Glomerular endothelial cell (primary cell): ENCODE results near the gene DNAH7. TPM values are rescaled to one million over a fixed set of nuclear protein-coding genes. Genes with fewer than 3 reads are reported as not detected.
"Not testable (repeated sequence)": the region's sequence is repeated elsewhere in the genome, so short reads cannot be mapped to it uniquely, and the experiment has no call there.

Source experiments
- DNase-seq: peaks from one replicate; pipeline ENCODE4 v3.0.0-alpha.2; 2011; ENCODE audit warnings: low read depth, low spot score; ENCODE audit errors: extremely low read depth
- total RNA-seq: library from RNA; depleted of rRNA; stranded (reverse); fragments of >200 nt; gene quantifications from 2 replicates; pipeline ENCODE4 v1.2.3, GENCODE V29; 2015

Gene DNAH7
- 0.12 TPM in 1 of 2 replicates, not detected in the other for total RNA-seq

DNA sequence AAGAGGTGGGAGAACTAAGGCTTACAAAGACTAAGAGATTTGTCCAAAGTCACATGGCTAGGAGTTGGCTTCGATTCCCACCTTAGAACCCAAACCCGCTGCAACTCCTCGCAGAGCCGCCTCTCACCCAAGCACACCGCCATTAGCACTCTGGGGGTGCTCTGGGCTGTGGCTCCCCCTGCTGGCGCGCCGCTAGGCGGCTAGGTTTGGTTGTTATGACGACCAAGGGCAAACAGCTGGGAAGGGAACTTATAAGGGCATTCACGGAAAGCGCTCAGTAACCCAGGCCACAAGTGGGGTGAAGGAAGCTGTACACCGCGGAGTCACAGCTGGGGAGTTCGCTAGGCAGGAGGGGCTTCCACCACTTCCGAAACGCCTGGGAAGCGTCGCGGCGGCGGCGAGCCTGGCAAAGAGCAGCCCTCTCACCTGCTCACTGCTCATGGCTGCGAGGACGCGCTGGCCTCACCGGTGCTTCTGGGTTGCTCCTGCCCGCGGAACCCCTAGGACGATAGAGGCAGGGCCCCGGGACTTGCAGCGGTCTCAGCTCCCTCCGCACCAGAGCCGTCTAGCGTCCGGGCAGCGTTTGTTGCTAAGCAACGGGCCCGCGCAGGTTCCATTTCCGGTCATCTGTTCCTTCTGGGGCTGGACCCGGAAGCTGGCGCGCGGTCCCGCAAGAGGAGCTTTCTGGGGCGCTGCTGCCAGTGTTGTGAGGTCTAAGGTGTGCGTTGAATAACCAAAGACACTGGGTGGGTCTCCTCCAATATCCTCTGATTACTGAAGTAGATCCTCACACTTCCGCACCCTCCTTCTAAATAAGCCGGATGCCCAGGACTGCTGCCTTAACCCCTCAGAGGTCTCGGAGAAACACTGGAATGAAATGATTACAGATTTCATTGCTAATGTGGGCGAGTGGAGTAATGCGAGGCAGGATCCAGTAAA lies at the start of gene DNAH7:
Gene DNAH7 (minus strand): TSS at position 567 of the 939 bp plus-strand sequence. CDS start 126 bp downstream, at position 441.
- DNase-seq: no peak

DNA sequence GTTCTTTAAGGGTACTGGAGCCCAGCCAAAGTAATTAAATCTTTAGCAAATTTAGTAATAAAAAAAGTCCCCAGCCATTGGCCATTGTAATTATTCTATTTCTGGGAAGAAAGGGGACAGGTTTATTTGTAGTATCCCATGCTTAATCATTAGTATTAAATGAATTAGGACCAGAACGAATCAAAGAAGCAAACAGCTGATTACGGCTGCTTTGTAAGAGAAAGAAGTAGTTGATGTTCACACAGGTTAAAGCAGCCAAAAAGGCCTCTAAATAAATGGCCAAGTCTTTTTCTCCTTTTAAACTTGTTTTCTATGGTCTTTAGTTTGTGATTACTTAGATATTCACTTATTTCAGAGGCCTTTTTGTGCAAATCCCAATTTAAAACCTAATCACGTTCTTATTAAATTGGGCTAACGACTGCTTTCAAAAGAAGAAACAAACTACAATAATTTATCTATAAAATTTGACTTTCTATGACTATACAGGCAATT lies 48.6 kb upstream of the DNAH7 start:
- no peak for DNase-seq

DNA sequence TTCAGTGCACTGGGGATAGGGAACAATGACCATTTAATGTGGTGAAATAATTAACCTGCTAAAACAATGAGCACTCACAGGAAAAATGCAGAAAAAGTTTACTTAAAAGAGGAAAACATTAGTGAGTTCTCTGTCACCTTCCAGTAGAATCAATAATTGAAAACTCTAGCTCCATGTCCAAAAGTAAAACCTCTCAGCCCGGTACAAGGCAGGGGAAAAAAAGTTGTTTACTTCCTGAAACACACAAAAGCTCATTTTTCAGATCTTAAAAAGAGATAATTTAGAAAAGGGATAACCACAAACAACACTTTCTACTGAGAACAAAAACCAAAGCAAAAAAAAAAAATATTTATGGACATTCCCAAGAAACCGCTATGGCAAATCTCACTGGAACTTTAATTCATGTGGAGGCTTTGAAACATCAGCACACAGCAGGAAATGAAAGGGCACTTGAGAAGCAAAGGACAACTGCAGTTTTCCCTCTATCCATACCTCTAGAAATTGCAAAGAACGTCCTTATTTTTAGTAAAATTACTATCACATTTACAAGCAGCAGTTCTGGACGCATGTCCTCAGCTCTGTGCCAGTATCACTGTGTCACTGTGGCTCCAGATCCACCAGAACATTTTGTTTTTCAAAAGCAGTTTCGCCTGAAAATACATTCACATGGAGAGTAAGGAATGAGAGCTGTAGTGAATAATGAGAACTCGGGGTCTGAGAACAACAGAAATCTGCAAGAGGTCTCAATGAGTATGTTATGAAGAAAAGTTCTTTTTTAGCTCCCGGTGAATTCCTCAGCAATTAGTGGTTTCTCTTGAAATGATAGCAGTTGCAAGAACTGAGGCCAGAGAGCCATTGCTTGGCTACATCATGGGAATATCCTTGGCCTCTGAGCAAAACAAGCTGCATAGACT lies 44.7 kb upstream of the DNAH7 start:
- DNase-seq: no peak

DNA sequence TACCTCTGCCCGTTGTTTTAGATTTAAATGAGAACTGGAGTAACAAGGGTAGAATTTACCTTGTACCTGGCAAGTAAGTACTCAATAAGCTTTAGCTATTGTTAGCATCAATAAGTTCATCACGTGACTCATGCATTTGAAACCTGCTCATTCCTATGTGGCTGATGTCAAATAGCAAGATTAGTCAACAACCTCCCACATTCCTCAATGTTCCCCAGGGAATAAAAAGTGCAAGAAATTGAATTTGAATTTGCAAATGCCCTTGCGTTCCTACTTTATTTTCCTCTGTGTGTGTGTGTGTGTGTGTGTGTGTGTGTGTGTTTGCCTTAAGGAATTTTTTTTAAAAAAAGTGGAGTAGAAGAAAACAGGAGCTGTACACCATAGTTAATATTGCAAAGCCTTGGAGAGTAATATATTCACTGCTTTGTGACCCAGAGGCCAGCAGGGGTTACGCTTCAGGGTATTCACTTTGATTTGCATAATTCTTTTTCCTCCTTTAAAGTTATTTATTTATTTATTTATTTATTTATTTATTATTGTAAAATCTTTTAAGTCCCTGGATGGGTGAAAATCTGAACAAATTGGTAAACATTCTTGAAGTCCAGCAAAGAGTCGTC lies 43.9 kb upstream of the DNAH7 start:
- DNase-seq: no peak

DNA sequence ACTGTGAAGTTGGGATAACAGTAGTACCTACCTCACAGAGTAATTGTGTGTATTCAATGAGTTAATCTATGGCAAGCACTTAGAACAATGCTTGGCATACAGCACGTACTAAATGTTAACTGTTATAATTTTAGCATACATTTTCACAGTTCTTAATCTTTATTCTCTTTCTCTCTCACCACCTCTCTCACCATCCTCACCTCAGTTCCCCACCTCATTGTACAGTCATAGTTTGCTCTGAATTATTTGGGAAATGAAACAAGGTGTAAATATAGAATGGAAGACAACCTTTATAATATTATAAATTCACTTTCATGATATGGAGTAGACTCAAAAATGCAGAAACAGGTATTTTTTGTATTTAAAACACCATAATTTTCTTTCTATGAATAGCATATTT lies 40.0 kb upstream of the DNAH7 start:
- DNase-seq: no peak

DNA sequence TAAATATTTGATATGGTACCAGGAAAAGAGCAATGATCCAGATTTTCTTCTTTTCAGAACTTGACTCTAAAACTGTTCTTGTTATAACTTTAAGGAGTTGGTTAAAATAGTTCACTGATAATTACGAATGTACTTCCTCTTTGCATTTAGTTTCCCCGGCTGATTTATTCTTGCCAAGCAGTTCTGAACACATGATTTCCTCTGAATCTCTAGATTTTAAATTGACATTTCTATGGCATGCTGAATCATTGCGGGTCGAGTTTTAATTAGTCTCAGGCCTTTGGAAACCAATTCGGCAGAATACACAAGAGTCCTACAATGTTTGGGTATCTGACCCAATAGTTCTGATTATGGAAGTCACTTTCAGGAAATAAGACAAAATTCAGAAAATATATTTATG lies 37.3 kb upstream of the DNAH7 start:
- DNase-seq: no peak

DNA sequence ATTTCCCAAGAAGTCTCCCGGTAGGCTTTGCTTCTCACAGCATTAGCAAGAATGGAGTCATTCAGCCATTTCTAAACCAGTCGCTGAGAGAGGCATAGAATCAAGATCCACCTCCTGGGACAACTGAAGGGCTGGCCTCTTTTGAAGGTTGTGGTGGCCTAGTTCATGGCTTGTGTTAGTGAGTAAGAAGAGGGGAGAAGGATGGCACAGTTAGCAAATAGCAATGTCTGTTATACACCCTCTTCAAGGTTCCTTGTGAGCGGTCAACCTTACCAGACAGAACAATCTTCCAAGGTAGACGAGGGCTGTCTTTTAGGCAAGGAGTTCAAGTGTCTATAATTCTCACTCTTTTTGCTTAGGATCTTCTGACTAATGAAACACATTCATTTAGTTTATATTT lies 35.4 kb upstream of the DNAH7 start:
- DNase-seq: no peak

DNA sequence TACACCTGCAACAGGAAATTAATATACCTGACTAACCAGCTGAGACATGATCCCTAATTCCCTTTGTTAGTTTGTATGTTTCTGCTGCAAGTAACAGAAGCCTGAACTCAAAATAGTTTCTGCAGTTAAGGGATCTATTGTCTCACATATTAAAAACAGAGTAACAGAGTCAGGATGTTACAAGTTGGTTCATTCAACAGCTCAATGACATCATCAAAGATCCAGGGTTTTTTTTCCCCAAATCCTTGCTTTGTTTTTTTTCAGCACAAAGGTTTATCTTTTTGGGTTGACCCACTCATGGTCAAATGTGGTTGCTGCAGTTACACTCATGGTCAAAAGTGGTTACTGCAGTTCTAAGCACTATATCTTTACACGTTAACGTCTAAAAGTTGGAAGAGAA lies 35.0 kb upstream of the DNAH7 start:
- DNase-seq: no peak

DNA sequence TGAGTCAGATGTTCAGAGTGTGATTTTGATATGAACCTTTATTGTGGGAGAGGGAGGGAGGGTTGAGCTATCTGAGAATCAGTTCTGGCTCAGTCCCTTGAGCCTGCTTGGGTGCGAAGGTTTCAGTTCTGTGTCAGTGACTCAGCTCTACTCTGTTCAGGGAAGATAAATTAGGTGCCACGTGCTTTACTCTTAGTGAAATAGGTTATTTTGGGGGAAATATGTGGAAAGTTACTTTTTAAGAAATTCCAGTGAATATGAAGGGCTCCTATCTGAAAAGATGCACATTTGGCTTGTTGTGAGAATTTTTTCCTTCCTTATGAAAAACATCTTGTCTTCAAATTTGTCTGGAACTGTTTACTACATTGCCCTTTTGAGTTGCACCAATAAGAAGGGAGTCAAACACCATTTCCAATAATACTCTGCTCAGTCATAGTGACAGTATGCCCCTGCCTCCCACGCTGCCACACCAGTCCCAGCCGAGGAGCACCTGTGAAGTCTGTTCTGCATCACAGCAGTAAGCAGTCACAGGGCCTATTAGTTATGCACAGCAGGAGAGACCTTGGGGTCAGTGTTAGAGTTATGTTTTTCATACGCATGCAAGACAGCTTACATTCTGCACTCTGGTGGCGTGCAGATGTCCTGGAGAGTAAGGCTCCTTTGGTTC lies 32.8 kb upstream of the DNAH7 start:
- no peak for DNase-seq

DNA sequence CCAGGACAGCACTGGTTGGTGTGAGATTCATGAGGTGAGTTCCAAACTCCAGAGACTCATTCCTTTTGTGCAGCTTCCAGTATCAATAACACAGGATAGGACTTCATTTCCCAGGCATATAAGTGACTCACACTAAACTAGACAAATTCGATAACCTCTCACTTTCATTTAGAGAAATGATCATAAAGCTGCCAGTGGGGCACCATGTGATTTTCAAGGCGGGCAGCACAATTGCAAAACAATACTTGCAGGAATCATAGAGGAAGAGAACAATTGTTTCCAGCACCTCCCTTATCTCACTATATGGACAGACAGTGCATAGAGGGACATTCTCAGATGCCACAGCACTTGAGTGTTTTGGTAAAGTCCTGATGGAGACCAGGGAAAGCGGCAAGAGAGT lies 31.3 kb upstream of the DNAH7 start:
- no peak for DNase-seq

DNA sequence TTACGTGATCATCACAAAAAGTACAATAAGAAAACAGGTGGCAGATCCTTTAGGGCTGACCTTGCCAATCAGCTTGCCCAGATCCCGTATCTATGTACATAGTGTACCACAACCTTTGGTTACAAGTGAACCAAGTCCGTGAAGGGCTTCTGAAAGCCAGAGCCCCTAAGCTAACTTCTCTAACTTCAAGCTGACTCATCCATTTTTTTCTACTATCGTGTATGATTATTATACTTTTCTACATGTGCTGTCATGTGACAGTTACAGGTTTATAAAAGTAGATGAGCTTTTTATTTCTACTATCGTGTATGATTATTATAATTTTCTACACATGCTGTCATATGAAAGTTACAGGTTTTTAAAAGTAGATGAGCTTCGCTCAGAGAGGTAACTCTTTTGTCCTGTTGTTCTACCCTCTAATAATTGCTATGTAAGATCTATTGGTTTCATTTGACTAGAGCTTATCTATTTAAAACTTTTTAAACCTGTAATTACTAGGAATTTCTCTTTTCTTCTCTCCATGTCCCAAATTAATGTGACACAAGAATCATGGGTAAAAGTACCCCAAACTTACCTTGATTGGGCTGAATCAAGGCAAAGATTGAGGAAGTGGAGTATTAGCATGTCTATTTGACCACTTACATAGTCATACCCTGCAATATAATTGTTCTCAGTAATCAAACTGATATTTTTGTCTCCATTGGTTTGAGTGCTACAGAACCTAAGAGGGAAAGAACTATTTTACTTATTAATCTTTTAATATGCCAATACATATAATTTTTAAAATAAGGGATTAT lies 29.4 kb upstream of the DNAH7 start:
- DNase-seq: no peak

DNA sequence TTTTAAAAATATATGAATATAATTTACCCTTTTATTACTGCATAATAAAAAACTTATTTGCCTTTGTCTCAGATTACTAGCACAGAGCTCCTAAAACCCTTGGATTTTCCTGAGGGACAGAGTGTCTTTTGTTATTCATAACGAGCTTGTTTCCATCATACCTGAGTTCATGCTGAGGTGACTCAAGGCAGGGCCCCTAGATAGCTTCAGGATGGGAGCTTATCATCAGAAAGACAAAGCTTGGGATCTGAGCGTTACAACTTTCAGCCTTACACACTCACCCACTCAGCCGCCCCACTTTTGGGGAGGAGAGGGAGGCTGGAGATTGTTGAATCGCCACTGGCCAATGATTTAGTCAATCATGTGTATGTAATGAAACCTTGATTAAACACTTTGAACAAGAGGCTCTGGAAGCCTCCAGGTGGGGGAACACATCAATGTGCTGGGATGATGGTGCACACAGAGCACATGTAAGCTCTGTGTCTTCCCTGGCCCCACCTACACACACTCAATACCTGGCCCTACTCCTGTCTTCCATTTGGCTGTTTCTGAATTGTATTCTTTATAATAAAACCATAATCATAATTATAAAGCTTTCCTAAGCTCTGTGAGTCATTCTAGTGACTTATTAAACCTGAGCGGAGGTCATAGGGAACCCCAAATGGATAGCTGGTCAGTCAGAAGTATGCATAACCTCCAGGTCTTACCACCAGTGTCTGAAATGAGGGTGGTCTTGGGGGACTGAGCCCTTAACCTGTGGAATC lies 28.5 kb upstream of the DNAH7 start:
- DNase-seq: no peak

DNA sequence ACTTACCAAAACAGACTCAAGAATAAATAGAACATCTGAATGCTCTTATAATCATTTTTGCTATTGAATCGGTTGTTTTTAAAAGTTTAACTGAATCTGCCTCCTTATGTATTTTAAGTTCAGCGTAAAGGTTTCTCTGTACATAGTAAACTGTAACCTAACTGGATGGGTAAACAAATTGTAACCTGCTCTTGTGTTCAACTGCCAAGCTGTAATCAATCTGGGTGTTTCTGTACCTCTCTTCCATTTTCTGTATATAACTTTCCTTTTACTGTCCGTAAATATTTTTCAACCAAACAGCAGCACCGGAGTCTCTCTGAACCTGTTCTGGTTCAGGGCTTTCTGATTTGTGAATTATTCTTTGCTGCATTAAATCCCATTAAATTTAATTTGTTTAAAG lies 27.6 kb upstream of the DNAH7 start:
- no peak for DNase-seq

DNA sequence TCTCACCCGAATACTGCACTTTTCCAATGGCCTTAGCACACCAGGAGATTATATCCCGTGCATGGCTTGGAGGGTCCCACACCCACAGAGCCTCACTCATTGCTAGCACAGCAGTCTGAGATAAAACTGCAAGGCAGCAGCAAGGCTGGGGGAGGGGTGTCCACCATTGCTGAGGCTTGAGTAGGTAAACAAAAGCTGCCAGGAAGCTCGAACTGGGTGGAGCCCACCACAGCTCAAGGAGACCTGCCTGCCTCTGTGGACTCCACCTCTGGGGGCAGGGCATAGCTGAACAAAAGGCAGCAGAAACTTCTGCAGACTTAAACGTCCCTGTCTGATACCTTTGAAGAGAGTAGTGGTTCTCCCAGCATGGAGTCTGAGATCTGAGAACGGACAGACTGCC lies 20.8 kb upstream of the DNAH7 start:
- DNase-seq: not testable (repeated sequence)

DNA sequence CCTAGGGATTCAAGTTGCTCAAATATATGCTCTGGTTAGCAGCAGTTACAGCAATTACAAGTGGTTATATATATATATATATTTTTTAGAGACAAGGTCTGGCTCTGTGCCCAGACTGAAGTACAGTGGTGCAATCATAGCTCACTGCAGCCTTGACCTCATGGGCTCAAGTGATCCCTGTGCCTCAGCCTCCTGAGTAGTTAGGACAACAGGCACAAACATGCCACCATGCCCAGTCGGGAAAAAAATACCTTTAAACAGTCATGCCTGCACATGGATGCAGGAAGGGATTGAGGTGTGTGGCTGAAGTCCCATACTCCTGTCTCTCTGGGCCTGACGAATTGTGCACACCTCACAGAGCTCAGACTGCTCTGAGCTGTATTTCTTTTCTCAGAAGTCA lies 19.6 kb upstream of the DNAH7 start:
- DNase-seq: no peak

DNA sequence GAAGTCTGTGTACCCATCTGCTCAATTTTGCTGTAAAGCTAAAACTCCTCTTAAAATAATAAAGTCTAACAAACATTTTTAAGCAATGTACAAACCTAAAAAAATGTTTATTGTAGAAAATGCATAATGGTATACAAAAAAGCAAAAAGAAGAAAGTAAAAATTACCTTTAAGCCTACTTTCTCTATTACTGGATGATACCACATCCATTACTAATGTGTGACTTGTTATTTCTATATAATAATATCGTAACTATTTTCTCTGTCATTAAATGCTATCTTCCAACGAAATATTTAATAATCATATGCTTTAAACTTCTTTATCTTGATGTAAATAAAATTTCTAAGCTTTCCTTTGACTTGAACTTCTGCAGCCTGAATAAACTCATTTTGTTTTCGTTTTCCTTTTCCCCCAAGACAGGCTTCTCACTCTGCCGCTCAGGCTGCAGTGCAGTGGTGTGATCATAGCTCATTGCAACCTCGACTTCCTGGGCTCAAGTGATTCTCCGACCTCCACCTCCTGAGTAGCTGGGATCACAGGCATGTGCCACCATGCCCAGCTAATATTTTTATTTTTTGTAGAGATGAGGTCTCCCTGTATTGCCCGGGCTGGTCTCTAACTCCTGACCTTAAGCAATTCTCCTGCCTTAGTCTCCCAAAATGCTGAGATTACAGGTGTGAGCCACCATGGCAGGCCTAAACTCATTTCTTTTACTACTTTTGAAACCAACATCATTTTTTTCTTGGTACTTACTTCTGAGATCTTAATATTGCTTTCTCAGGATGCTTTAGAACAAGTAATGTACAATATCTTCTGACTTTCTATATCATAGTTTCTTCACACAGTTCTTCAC lies 18.1 kb upstream of the DNAH7 start:
- DNase-seq: no peak

DNA sequence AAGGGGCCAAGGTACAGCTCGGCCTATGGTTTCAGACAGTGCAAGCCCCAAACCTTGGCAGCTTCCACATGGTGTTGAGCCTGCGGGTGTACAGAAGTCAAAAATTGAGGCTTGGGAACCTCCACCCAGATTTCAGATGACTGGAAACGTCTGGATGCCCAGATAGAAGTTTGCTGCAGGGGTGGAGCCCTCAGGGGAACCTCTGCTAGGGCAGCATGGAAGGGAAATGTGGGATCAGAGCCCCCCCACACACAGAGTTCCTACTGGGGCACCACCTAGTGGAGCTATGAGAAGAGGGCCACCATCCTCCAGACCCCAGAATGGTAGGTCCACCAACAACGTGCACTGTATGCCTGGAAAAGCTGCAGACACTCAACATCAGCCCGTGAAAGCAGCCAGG lies 15.0 kb upstream of the DNAH7 start:
- no peak for DNase-seq

DNA sequence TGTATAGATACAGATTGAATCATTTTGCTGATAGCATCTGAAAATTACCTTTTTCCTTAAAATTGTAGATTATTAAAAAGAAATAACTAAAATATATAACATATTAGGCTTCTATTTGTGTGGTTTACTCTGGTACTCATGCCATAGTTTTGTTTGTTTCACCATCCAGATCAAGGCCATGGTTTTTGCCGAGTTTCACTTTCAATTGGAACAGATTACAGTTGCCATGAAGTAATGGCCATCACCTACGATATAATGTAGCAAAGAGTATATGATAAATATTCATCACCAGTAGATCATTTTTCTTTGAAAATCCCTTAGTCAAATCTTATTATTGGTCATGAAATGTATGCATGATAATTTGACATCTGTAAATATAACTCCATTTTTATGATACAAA lies 11.9 kb upstream of the DNAH7 start:
- DNase-seq: no peak
